SK-N-SH treated with all-trans-retinoic acid at 6 μM for 48 hours (cell line): ENCODE data around the gene PLAAT3.

Experiments used
- ARNTL ChIP-seq: fragments of 450-650 bp; formaldehyde crosslinking; IDR thresholded peaks from 2 replicates; pipeline ENCODE4 v1.5.0; 2020; ENCODE audit warnings: low read depth, mild to moderate bottlenecking, moderate library complexity, borderline replicate concordance
- CSDC2 ChIP-seq: fragments of 250-450 bp; sonication (Bioruptor Pico); IDR thresholded peaks from 2 replicates; pipeline ENCODE4 v1.5.0; 2020; ENCODE audit warnings: mild to moderate bottlenecking, moderate library complexity
- GLIS3 ChIP-seq: fragments of 250-450 bp; sonication (Bioruptor Pico); IDR thresholded peaks from 2 replicates; pipeline ENCODE4 v1.5.0; 2020; ENCODE audit warnings: mild to moderate bottlenecking, moderate library complexity
- PATZ1 ChIP-seq: fragments of 250-450 bp; sonication (Bioruptor Pico); IDR thresholded peaks from 2 replicates; pipeline ENCODE4 v1.8.0; 2020; ENCODE audit warnings: mild to moderate bottlenecking, moderate library complexity, borderline replicate concordance
- POU6F1 ChIP-seq: fragments of 250-450 bp; sonication (Bioruptor Pico); IDR thresholded peaks from 2 replicates; pipeline ENCODE4 v1.8.0; 2021; ENCODE audit warnings: low read depth, mild to moderate bottlenecking, moderate library complexity, borderline replicate concordance
- PPARA ChIP-seq: fragments of 250-450 bp; sonication (Bioruptor Pico); IDR thresholded peaks from 2 replicates; pipeline ENCODE4 v1.5.0; 2020; ENCODE audit warnings: mild to moderate bottlenecking, borderline replicate concordance
- TOX ChIP-seq: fragments of 250-450 bp; sonication (Bioruptor Pico); IDR thresholded peaks from 2 replicates; pipeline ENCODE4 v1.8.0; 2021; ENCODE audit warnings: mild to moderate bottlenecking, moderate library complexity, borderline replicate concordance
- ZC3H10 ChIP-seq: fragments of 250-450 bp; sonication (Bioruptor Pico); IDR thresholded peaks from 2 replicates; pipeline ENCODE4 v1.5.1; 2021; ENCODE audit warnings: mild to moderate bottlenecking, moderate library complexity
- ZFP30 ChIP-seq: fragments of 450-650 bp; formaldehyde crosslinking; IDR thresholded peaks from 2 replicates; pipeline ENCODE4 v1.5.0; 2022; ENCODE audit warnings: mild to moderate bottlenecking, moderate library complexity
- ZNF70 ChIP-seq: fragments of 450-650 bp; formaldehyde crosslinking; IDR thresholded peaks from 2 replicates; pipeline ENCODE4 v1.5.0; 2020; ENCODE audit warnings: mild to moderate bottlenecking, moderate library complexity
- TF ChIP-seq, protein P1 (sequence below): fragments of 250-450 bp; sonication (Bioruptor Pico); IDR thresholded peaks from 2 replicates; pipeline ENCODE4 v1.5.1; 2020; ENCODE audit warnings: low read depth, mild to moderate bottlenecking, moderate library complexity

DNA sequence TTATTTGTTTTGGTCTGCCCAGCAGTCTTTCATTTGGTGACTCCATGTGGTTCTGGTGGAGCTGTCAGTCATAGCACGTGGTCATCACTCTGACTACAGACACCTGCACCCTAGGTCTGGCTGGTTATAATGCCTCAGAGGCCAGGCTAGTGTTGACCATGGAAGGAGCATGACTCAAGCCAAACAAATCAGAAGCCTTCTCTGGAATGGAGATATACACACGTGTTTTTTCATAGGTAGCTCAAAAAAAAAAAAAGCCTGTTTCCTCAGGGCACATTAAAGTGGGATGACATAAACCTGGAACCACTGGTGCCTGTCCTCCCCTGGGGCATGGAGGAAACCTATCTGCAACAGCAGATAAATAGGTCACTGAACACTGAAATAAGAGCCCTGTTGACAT, 8.1 kb upstream of the PLAAT3 start:
- no peak for TF ChIP-seq TOX
- no peak for TF ChIP-seq GLIS3 (CRISPR knock-in tag)
- TF ChIP-seq PATZ1 (CRISPR knock-in tag): no peak
- no peak for TF ChIP-seq ZNF70 (CRISPR knock-in tag)
- TF ChIP-seq, protein P1, sequence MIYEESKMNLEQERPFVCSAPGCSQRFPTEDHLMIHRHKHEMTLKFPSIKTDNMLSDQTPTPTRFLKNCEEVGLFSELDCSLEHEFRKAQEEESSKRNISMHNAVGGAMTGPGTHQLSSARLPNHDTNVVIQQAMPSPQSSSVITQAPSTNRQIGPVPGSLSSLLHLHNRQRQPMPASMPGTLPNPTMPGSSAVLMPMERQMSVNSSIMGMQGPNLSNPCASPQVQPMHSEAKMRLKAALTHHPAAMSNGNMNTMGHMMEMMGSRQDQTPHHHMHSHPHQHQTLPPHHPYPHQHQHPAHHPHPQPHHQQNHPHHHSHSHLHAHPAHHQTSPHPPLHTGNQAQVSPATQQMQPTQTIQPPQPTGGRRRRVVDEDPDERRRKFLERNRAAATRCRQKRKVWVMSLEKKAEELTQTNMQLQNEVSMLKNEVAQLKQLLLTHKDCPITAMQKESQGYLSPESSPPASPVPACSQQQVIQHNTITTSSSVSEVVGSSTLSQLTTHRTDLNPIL: no peak
- TF ChIP-seq ZC3H10: no peak
- TF ChIP-seq CSDC2 (CRISPR knock-in tag): no peak
- no peak for TF ChIP-seq PPARA (CRISPR knock-in tag)
- no peak for TF ChIP-seq POU6F1 (CRISPR knock-in tag)
- TF ChIP-seq ZFP30 (CRISPR knock-in tag): no peak
- TF ChIP-seq ARNTL (CRISPR knock-in tag): no peak
